Aorta (tissue), 5 donors: ENCODE measurements around the gene DNAJC25. TPM values are rescaled to one million over a fixed set of nuclear protein-coding genes. Genes with fewer than 3 reads are reported as not detected.
"Not testable (repeated sequence)": the region's sequence is repeated elsewhere in the genome, so short reads cannot be mapped to it uniquely, and the experiment has no call there.

Experiments used
- ATAC-seq: fragments of 200-7000 bp; cut with Tn5 transposase; one replicate; pipeline ENCODE4 v1.9.1; 2022; ENCODE audit warnings: moderate library complexity; ENCODE audit not compliant: low FRiP score
- DNase-seq, 2 donors: peaks; one replicate each; pipeline ENCODE4 v3.0.0-alpha.2; 2020
- H3K27ac ChIP-seq, 2 donors: one replicate each; pipeline ENCODE4 v1.5.1; 2013; ENCODE audit warnings: low read length in 2 of 2, mild to moderate bottlenecking in 2 of 2, moderate library complexity in 2 of 2, control low read depth in 1 of 2, inconsistent platforms in 1 of 2, low read depth in 1 of 2
- H3K27me3 ChIP-seq, 2 donors: one replicate each; pipeline ENCODE4 v1.6.1; 2013; ENCODE audit warnings: control low read depth in 1 of 2, low read length in 1 of 2, mild to moderate bottlenecking in 1 of 2, moderate library complexity in 1 of 2; ENCODE audit not compliant: insufficient read depth in 2 of 2, control insufficient read depth in 1 of 2
- H3K36me3 ChIP-seq, 2 donors: one replicate each; pipeline ENCODE4 v1.6.1; 2013; ENCODE audit warnings: control low read depth in 1 of 2, low read length in 1 of 2, mild to moderate bottlenecking in 1 of 2; ENCODE audit not compliant: insufficient read depth in 2 of 2, control insufficient read depth in 1 of 2
- H3K4me1 ChIP-seq, 2 donors: one replicate each; pipeline ENCODE4 v1.6.1; 2013; ENCODE audit warnings: low read length in 2 of 2, control low read depth in 1 of 2, mild to moderate bottlenecking in 1 of 2, moderate library complexity in 1 of 2; ENCODE audit not compliant: insufficient read depth in 2 of 2, control insufficient read depth in 1 of 2
- H3K4me3 ChIP-seq, 2 donors: one replicate each; pipeline ENCODE4 v1.5.1; 2013; ENCODE audit warnings: low read length in 2 of 2, control low read depth in 1 of 2, mild to moderate bottlenecking in 1 of 2
- H3K9me3 ChIP-seq: one replicate; pipeline ENCODE4 v1.6.1; 2013; ENCODE audit warnings: mild to moderate bottlenecking, low read length; ENCODE audit not compliant: control insufficient read depth
- WGBS, 2 donors: extraction: QIAGEN DNeasy Blood & Tissue Kit; methylation state at CpG; one replicate each; pipeline ENCODE4 v1.1.7; 2013; 5-methylcytosine and 5-hydroxymethylcytosine counted together
- intact Hi-C, 2 donors: fragments of 100-400 bp; cut with DNase I; formaldehyde crosslinking; loops; one replicate each; pipeline versions ENCODE4 v1.14.2 to v1.15.0; 2022
- polyA plus RNA-seq, 2 donors: library from polyadenylated mRNA; stranded (reverse); fragments of 200-250 nt; gene quantifications; one replicate each; pipeline ENCODE4 v1.2.3, GENCODE V29; 2013
- total RNA-seq, 2 donors: library from RNA; stranded (reverse); fragmentation: NEBNext Ultra II Directional; extraction: Animal tissue kit (Norgen Biotek cat#: 25700); gene quantifications; one replicate each; pipeline ENCODE4 v1.2.1, GENCODE V29; 2021
- donor health status: healthy with polysubstance abuse.
- donor health status: Bipolar disorder and iron deficiency.
- donor health status: DM: no; HTN: no; CAD: no.
- donor health status: DM: no; HTN: no; CAD: no.
- donor health status: DM: yes; HTN: yes; CAD: no.

The DNAJC25 gene
- total and polyA plus RNA-seq, 4 donors, result 5.0 to 6.0 (median 5.4) TPM

DNA sequence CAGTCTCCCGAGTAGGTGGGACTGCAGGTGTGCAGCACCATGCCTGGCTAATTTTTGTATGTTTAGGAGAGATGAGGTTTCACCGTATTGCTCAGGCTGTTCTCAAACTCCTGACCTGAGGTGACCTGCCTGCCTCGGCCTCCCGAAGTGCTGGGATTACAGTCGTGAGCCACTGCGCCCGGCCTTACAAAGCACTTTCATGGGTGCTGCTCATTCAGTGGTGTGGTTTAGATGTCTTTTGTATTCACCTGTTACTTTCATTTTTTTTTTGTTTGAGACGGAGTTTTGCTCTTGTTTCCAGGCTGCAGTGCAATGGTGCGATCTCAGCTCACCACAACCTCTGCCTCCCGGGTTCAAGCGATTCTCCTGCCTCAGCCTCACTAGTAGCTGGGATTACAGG lies 37.5 kb downstream of the DNAJC25 start:
- H3K27ac ChIP-seq, H3K4me3 ChIP-seq, intact Hi-C loops, H3K36me3 ChIP-seq, H3K27me3 ChIP-seq, H3K4me1 ChIP-seq, H3K9me3 ChIP-seq, DNase-seq, ATAC-seq: not testable (repeated sequence)
- WGBS, 2 donors, result 90 to 94% methylated on average over 11 of the region's 11 CpGs

DNA sequence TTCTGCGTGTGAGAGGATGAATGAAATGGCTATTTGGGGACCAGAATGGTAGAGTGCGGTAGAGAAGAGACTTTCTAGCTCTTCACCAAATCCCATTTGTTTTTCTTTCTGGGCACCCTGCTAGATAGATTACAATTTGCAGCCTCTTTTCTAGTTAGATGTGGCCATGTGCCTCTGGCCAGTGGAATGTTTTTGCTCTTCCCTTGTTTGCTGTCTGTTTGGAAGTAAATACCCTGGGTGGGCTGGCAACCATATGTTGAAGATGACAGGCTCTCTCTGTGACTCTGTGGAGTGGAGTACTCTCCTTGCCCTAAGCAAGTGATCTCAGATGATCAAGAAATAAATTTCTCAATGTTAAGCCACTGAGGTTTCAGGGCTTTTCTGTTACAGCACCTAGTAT lies 43.2 kb downstream of the DNAJC25 start:
- intact Hi-C loops, result no loop called here
- WGBS, 2 donors, result 67 to 81% methylated on average over 2 of the region's 2 CpGs
- Histone ChIP-seq H3K4me1 (no peaks in the 10 kb centered on the region), H3K9me3 (no peaks in the 10 kb centered on the region), H3K4me3 (no peak overlapping the region), H3K36me3 (peaks cover 3 to 6% of the 10 kb centered on the region in 2 donors), H3K27ac (no peak overlapping the region), H3K27me3 (no peaks in the 10 kb centered on the region)
- no peak for DNase-seq
- ATAC-seq, result no peak

DNA sequence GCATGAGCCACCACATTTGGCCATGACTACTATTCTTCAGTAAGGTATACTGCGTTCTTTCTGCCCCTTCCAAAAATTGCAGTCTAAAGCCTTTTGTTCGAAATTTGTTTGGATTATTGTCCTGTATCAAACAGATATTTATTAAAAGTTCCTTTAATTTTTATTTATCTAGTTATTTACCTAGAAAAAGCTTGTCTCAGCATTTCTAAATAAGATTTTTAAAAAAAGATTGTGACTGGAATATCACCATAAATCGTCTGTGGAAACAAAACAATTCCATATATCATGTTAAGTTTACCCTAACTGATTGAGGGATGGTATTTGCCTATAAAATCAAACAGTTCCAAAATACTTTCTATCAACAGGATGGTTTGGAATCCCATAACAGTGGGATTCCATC lies 45.0 kb downstream of the DNAJC25 start:
- Histone ChIP-seq H3K9me3 (no peaks in the 10 kb centered on the region), H3K27ac (no peak overlapping the region), H3K4me3 (no peak overlapping the region), H3K36me3 (peaks cover 3 to 6% of the 10 kb centered on the region in 2 donors), H3K4me1 (no peaks in the 10 kb centered on the region), H3K27me3 (no peaks in the 10 kb centered on the region)
- 97% methylated on average over 3 of the region's 3 CpGs for WGBS, 2 donors
- DNase-seq, result no peak
- intact Hi-C loops, result no loop called here
- no peak for ATAC-seq

DNA sequence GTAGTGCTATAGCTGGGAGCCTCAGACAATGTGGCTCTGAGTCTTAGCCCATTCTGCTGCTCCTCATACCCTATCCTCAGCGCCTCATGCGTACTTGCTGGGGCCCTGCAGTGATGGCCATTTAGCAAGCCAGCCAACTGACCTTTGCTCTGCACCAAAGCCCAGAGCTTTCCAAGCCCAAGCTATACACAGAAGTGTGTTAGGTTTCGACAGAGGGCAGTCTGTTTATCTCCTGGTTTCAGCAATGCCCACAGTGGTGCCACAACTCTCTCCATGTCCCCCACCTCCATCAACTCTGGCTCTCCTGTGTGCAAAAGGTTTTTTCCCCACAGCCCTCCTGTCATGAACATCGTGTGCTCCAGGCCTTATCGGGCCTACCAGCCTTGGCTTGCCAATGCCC lies 47.2 kb downstream of the DNAJC25 start:
- intact Hi-C loops, result no loop called here
- ATAC-seq, result no peak
- no peaks in the 10 kb centered on the region for H3K27me3 ChIP-seq
- WGBS, 2 donors, result 94 to 98% methylated on average over 5 of the region's 5 CpGs
- peaks cover 3 to 6% of the 10 kb centered on the region in 2 donors for H3K36me3 ChIP-seq
- H3K4me1 ChIP-seq, result no peaks in the 10 kb centered on the region
- H3K9me3 ChIP-seq, result no peaks in the 10 kb centered on the region
- DNase-seq, result no peak
- H3K27ac ChIP-seq, result no peak overlapping the region
- no peak overlapping the region for H3K4me3 ChIP-seq

DNA sequence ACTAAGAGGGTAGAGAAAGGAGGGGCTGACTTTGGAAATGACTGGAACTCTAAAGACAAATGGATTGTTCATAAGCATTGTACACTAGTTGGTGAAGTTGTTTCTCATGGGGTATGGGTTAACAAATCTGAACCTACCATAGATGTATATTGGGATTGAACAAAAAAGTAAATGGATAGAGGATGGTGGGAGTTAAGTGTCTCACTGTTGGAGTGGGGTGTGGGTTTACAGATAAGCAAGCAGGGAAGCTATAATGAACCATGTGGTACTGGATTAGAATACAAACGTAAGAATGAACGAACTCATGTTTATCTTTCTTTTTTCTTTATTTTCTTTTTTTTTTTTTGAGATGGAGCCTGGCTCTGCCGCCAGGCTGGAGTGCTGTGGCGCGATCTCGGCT lies 48.1 kb downstream of the DNAJC25 start:
- intact Hi-C loops, result no loop called here
- Histone ChIP-seq H3K9me3 (no peaks in the 10 kb centered on the region), H3K27ac (no peak overlapping the region), H3K4me3 (no peak overlapping the region), H3K4me1 (no peaks in the 10 kb centered on the region), H3K27me3 (no peaks in the 10 kb centered on the region), H3K36me3 (peaks cover 3 to 6% of the 10 kb centered on the region in 2 donors)
- DNase-seq (no peak), ATAC-seq (no peak)
- WGBS, 2 donors, result 90% methylated on average over 6 of the region's 6 CpGs

DNA sequence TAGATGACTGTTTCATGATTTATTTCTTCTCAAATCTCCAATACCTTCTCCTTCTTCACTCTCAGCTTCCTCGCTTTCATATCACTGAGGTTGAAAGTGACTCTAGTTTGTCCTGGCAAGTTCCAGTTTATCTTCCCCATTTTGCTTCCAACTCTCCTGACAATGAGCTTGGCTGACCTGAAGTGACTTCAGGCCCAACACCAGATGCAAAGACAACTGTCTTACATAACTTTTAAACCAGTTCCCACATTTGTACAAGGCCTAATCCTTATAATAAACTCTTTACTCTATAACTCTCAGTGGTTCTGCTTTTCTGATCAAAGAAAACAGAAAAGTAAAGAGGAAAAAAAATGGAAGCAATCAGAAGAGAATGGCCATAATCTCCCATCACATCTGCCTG lies 52.3 kb downstream of the DNAJC25 start:
- intact Hi-C loops, result no loop called here
- 94 to 98% methylated on average over 1 of the region's 1 CpG for WGBS, 2 donors
- no peak overlapping the region for H3K4me3 ChIP-seq
- no peak for DNase-seq
- no peaks in the 10 kb centered on the region for H3K9me3 ChIP-seq
- no peak overlapping the region for H3K27ac ChIP-seq
- H3K36me3 ChIP-seq, result no peaks in the 10 kb centered on the region
- ATAC-seq, result no peak
- H3K27me3 ChIP-seq, result no peaks in the 10 kb centered on the region
- no peaks in the 10 kb centered on the region for H3K4me1 ChIP-seq

DNA sequence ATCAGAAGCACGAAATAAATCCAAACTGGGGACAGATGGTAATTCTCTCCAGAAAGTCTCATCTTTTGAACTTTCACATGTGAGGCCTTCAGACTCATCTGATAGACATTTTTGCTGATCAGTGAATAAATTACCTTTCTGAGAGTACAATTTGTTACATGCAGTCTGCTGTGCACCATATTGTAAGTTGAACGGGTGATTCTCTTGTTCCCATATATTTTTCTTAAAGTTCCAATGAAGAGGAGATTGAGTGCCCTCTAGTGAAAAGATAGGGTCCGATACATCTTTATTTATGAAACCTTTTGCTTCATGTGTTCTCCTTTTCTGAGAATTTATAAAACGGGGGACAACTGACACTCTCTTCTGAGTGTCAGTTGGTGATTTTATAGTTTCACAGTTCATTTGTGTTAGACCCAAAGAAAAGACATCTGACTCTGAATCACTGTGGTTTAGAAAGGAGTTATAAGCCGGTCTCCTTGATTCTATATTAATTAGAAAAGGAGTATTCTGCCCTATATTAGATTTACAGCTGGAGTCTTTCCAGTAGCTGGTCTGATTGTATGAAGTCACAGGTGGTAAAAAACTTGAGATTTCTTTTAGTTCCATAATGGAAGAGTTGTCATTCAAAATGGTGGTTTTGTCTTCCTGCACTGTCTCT lies 60.7 kb downstream of the DNAJC25 start:
- no peaks in the 10 kb centered on the region for H3K36me3 ChIP-seq
- no peak for ATAC-seq
- intact Hi-C loops, result loop anchor here in 1 of 2 donors (5.0 kb wide), 1 partner anchor 94 kb away; the partner anchor contains the start of gene PTGR1
- H3K27ac ChIP-seq, result no peak overlapping the region
- no peaks in the 10 kb centered on the region for H3K9me3 ChIP-seq
- DNase-seq, result no peak
- H3K4me3 ChIP-seq, result no peak overlapping the region
- no peaks in the 10 kb centered on the region for H3K4me1 ChIP-seq
- H3K27me3 ChIP-seq, result no peaks in the 10 kb centered on the region
- WGBS, 2 donors, result 52 to 55% methylated on average over 5 of the region's 5 CpGs

DNA sequence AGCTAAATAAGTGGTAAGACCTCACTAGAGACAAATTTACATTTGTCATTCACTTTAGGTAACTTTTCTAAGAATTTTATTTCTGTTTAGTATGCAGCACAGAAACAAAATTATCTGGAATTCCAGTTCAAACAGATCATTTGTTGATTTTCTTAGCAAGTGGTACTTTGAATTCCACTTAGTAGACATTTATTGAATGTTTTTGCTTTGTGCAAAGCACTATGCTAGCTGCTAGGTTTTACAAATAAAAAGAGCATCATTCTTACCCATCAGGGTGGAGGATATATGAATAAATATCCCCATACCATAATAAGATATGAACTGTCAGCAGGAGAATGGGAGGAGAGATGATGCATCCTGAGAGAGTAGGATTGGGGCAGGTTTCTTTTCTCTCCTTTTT lies 65.7 kb downstream of the DNAJC25 start:
- DNase-seq, result no peak
- intact Hi-C loops, result no loop called here
- ATAC-seq, result no peak

DNA sequence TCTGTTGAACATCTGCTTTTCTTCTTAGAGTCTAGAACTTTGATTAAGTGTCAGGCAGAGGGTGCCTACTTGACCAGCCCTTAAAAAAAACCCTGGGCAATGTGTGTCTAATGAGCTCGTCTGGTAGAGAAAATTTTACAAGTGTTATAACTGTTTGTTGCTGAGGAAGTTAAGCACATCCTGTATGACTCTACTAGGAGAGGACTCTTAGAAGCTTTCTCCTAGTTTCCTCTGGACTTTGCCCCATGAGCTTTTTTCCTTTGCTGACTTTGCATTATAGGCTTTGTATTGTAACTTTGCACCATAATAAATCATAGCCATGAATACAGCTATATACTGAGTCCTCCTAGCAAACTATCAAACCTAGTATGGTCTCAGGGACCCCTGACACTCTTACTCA lies 69.6 kb downstream of the DNAJC25 start:
- 69 to 80% methylated on average over 1 of the region's 1 CpG for WGBS, 2 donors
- ATAC-seq, result no peak
- intact Hi-C loops, result no loop called here

More for the DNA sequence above, 65.7 kb downstream of the DNAJC25 start:
- Histone ChIP-seq H3K4me3 (no peak overlapping the region), H3K4me1 (no peaks in the 10 kb centered on the region), H3K27ac (no peak overlapping the region), H3K9me3 (no peaks in the 10 kb centered on the region), H3K36me3 (no peaks in the 10 kb centered on the region), H3K27me3 (no peaks in the 10 kb centered on the region)

More for the DNA sequence above, 69.6 kb downstream of the DNAJC25 start:
- no peaks in the 10 kb centered on the region for H3K9me3 ChIP-seq
- H3K4me3 ChIP-seq, result no peak overlapping the region
- H3K36me3 ChIP-seq, result no peaks in the 10 kb centered on the region
- no peaks in the 10 kb centered on the region for H3K4me1 ChIP-seq
- no peak overlapping the region for H3K27ac ChIP-seq
- H3K27me3 ChIP-seq, result no peaks in the 10 kb centered on the region
- DNase-seq, result no peak
